Femur (tissue), 1 donor: ENCODE data around the gene RITA1.

ENCODE experiments used
- DNase-seq: peaks from one replicate; pipeline ENCODE4 v3.0.0-alpha.2; 2017

RITA1 gene

DNA sequence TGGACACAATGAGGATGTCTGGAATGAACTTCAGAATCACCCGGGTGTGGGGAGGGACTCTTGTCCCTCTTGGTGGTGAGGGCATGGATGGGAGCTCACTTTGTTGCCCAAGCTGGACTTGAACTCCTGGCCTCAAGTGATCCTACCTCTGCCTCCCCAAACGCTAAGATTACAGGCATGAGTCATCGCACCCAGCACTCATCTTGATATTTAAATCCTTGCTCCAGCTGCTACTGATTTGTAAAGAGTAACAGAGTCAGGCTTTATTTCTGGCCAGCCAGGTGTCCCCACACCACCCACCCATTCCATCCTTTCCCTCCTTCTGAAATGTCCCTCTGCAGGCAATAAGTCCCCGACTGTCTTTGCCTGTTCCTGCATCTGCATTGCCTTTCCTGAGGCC, 5.2 kb upstream of the RITA1 start:
- no peak for DNase-seq

- DNase-seq = no peak
Measured at GRCh38 chr12:113181975-113182374, 3.5 kb upstream of the RITA1 start.

DNA sequence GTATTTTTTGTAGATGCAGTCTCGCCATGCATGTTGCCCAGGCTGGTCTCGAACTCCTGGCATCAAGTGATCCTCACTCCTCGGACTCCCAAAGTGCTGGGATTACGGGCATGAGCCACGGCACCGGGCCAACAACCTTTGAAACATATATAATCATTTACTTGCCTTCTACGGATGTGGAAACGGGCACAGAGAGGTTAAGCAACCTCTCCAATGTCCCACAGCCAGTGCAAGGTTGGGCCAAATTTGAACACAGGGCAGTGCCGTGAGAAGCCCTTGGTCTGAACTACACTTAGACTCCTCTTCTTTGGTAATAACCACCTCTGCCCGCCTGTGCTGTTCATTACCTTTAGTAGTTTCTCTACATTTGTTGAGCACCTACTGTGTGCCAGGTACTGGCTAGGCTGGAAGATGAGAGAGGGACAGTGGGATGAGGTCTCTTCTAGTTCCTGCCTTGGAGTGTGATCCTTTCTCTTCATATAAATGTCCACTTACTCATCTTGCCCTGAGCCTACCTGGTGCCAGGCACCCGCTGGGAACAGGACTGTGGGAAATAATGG, 2.4 kb upstream of the RITA1 start:
- no peak for DNase-seq

DNA sequence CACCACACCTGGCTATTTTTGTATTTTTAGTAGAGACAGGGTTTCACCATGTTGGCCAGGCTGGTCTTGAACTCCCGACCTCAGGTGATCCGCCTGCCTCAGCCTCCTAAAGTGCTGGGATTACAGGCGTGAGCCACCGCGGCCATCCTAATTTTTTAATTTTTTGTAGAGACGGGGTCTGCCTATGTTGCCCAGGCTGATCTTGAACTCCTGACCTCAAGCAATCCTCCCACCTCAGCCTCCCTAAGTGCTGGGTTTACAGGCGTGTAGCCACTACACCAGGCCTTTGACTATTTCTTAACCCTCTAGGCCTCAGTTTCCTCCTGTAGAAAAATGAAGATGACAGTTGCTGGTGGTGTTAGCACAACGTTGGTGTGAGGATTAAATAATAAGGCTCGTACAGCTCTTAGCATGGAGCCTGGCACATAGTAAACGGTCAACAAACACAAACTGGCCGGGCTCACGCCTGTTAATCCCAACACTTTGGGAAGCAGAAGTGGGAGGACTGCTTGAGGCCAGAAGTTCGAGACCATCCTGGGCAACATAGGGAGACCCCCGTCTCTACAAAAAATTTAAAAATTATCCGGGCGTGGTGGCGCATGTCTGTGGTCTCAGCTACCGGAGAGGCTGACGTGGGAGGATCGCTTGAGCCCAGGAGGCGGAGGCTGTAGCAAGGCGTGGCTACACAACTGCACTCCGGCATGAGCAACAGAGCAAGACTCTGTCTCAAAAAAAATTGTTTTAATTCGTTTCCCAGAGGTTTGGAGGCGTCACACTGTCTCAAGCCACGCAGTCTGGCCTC, 1.2 kb upstream of the RITA1 start:
- no peak for DNase-seq

DNA sequence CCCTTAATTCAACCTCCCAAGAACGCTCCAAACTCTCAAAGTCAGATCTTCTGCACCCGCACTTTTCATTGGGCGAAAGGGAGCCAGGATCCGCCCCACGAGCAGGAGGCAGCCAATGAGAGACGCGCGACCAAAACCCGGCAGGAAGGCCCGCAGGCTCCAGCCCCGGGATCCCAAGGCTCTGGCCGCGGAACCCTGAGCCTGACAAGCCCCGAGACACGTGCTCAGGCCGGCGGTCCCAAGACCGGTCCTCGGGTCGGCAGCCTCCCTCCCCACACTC, 681 bp upstream of the RITA1 start:
- peak; percentile 94 for DNase-seq

- DNase-seq = no peak
Measured at GRCh38 chr12:113186033-113186365, 478 bp downstream of the RITA1 start.

GRCh38 chr12:113186666-113187325, 1.3 kb downstream of the RITA1 start:
- no peak for DNase-seq

DNA sequence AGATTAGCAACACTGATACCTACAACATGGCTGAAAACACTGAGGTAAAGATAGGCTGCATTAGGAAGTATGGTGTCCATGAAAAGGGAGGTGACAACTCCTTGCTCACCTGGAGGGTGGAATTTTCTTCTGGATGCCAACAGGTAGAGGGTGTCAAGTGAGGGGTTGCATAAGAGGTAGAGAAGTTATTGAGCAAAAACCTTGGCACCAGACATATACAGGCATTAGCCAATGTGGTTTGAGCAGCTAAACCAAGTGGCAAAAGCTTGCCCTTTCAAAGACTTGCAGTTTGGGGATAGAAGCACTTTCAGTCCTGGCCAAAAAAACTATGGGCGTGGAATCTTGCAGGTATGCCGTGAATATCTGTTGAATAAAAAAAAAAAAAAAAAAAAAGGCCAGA, 3.8 kb downstream of the RITA1 start:
- no peak for DNase-seq

DNA sequence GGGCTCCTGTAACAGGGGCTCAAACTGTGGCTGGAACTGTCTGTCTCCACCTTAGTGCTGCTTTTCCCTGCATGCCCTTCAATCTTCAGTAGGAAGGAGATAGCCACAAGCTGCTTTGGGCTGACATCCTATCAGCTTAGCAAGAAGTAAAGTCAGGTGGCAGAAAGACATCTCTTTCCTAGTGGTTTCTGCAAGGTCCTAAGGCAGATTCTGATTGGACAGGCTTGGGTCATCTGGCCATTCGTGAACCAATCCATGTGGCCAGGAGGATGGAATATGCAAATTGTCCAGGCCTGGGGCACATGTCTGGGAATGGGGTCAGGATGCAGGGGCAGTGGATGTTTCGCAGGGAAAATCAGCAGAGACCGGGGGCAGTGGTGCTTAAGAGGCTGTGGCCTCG, 5.2 kb downstream of the RITA1 start:
- no peak for DNase-seq

- no peak for DNase-seq
Measured at GRCh38 chr12:113191227-113191626, 5.7 kb downstream of the RITA1 start.

GRCh38 chr12:113194971-113195391, 9.5 kb downstream of the RITA1 start:
- no peak for DNase-seq

DNA sequence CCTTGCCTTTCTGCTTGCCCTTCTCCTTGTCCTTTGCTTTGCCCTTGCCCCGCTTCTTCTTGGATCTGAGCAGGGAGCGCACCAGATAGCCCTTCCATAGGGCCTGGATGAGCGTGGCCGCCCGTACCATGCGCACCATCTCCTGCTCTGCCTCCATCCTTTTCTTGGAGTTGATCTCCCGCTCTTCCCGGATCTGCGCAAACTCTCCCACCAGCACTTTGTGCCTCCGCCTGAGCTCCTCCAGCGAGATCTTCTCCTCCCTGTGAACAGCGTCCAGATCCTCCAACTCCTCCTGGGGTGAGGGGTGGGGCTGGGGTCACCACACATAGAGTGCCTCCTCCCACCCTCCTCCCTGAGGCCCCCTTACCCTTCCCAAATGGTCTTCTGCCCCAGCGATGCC, 10.1 kb downstream of the RITA1 start:
- DNase-seq = no peak

DNA sequence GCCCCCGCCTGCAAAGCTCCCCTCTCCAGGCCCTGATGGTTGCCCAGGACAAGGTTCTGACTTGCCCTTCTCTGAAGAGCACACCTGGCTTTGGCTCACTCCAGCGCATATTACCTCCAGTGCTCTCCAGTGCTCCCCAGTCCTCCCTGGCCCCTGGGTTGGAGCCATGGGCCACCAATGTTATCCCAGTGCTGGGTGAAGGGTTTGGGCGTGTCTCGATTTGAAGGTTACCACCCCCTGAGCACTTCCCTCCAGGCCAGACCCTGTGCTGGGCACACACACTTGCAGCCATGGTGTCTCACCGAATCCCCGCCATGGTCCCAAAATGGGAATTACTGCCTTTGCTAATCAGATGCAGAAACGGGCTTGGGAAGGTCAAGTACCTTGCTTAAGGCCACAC, 11.1 kb downstream of the RITA1 start:
- no peak for DNase-seq

DNA sequence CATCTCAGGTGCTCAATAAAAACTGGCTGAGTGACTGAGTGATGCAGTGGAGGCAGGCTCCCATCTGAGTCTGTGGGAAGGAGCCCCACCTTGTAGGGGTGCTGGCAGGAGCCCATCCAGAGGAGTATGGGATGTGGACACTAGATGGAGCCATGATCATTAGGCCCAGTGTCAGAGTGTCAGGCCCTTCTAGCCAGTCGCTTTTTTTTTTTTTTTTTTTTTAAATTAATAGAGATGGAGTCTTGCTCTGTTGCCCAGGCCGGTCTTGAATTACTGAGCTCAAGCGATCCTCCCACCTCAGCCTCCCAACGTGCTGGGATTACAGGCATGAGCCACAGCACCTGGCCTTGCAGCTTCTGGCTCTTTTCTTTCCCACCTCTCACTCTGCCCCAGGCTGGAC, 11.5 kb downstream of the RITA1 start:
- peak; percentile 80 for DNase-seq

DNA sequence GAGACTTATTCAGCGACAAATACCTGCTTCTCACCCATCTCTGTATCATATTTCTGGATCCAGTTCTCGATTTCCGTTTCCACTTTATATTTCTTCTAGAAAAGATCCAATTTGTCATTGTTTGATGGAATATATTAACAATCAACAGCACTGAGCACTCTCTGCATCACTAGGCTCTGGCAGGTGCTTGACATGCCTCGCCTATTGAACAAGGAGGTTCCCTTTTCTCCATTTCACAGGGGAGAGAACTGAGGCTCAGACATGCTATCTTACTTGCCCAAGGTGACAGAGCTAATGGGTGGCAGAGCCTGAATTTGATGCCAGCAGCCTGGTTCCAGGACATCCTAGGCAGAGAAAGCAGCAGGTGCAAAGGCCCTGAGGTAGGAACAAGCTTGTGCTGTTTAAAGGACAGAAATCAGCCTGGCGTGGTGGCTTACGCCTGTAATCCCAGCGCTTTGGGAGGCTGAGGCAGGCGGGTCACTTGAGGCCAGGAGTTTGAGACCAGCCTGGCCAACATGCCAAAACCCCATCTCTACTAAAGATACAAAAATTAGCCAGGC, 12.1 kb downstream of the RITA1 start:
- no peak for DNase-seq

GRCh38 chr12:113198296-113198695, 12.8 kb downstream of the RITA1 start:
- DNase-seq = no peak

DNA sequence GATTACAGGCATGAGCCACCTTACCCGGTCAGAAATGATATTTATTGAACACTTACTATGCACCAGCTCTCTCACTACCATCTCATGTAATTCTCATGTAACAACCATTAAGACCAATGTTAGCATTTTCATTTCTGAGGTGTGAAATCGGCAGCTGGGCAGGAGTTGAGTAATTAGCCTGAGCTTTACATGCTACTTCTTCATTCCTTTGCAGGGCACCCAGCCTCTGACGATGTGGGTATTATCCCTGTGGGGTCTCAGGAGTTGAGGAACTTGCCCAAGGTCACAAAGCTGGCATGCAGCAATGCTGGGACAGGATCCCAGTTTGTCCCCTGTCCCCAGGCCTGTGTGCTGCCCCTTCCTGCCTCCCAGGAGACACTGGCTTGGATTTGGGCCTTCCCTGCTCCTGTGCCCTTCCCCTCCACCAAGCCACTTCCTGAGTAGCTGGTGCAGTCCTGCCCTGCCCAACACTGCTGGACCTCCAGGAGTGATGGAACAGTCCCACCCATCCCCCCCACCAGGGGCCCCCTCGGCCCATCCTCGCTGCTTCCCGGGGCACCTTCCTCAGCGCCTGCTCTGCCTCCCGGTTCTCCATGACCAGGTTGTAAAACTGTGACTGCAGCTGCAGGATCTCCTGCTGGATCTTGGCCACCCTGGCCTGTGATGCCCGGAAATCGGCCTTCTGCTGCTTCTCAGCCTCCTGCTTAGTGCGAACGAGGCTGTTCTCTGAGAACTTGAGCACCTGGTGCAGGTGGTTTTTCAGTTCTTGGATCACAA, 14.7 kb downstream of the RITA1 start:
- DNase-seq = no peak

GRCh38 chr12:113201187-113202177, 16.0 kb downstream of the RITA1 start:
- DNase-seq = no peak

DNA sequence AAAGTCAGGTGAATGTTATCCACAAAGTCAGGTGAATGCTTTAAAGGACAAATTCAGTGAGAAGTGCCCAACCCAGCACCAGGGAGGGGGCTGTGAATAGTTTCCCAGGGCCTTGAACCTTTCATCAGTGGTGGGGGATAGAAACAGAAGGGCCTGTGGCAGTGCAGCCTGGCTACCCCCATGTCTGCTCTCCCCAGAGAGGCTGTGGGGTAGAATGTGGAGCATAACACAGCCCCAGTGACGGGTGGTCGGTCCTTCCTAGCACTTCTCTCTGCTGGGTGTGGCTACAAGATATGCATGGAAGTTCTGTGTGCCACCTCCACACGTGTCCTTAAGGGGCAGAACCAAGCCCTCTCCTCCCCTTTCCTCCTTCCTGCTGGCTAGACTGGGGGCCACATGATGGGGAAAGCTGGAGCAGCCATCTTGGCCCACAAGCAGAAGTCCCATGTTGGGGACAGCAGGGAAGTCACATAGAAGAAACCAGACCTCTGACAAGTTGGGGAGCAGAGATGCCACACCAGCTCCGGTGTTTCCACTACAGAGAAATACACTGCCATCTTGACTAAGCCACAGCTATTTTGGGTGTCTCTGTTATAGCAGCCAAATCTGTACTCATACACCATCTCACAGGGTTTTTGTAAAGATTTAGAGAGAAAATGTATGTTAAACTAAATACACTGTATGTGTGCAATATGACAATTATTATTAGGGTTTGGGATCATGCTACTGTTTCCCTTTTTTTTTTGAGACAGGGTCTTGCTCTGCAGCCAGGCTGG, 17.0 kb downstream of the RITA1 start:
- DNase-seq = no peak

DNA sequence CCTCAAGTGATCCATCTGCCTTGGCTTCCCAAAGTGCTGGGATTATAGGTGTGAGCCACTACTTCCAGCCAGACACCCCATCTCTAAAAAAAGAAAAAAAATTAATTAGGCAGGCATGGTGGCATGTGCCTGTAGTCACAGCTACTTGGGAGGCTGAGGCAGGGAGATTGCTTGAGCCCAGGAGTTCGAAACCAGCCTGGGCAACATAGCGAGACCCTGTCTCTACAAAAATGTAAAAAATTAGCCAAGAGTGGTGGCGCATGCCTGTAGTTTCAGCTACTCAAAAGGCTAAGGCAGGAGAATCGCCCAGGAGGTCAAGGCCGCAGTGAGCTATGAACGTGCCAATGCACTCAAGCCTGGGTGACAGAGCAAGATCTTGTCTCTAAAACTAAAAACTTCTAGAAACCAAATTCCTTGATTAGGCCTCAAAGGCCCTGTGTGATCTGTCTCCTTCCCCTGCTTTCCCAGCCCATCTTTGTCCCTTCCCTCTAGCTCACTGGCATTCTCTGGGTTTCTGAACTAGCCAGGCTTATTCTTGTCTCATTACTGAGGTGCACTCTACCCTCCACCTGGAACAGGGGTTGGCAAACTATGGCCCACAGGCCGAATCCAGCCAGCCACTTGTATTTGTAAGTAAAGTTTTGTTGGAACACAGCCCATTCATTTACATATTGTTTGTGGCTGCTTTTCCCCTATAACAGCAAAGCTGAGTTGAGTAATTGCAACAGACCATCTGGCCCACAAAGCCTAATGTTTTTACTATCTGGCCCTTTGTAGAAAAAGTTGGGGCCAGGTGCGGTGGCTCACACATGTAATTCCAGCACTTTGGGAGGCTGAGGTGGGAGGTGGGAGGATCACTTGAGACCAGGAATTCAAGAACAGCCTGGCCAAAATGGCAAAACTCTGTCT, 18.6 kb downstream of the RITA1 start:
- DNase-seq = no peak
